T-helper 1 cell treated with Interleukin-12 subunit alpha and Interleukin-12 subunit beta and Interleukin-4 antibody, amounts not matched to agents 30 μg/mL and 1 μg/mL, for 36 hours (primary cell): ENCODE data around the gene HNRNPM.
"Not testable (repeated sequence)": the region's sequence is repeated elsewhere in the genome, so short reads cannot be mapped to it uniquely, and the experiment has no call there.

Experiments used
- H3K27ac Mint-ChIP-seq: one replicate; pipeline ENCODE4 v1.8.0; 2021; ENCODE audit warnings: mild to moderate bottlenecking, mixed read lengths
- H3K27me3 Mint-ChIP-seq: one replicate; pipeline ENCODE4 v1.8.0; 2021; ENCODE audit warnings: low read depth, mixed read lengths
- H3K36me3 Mint-ChIP-seq: one replicate; pipeline ENCODE4 v1.8.0; 2021; ENCODE audit warnings: low read depth, mixed read lengths
- H3K4me1 Mint-ChIP-seq: one replicate; pipeline ENCODE4 v1.8.0; 2021; ENCODE audit warnings: low read depth, mixed read lengths
- H3K4me3 Mint-ChIP-seq: one replicate; pipeline ENCODE4 v1.8.0; 2021; ENCODE audit warnings: mild to moderate bottlenecking, moderate library complexity, mixed read lengths
- H3K9me3 Mint-ChIP-seq: one replicate; pipeline ENCODE4 v1.8.0; 2021; ENCODE audit warnings: mixed read lengths

HNRNPM gene

DNA sequence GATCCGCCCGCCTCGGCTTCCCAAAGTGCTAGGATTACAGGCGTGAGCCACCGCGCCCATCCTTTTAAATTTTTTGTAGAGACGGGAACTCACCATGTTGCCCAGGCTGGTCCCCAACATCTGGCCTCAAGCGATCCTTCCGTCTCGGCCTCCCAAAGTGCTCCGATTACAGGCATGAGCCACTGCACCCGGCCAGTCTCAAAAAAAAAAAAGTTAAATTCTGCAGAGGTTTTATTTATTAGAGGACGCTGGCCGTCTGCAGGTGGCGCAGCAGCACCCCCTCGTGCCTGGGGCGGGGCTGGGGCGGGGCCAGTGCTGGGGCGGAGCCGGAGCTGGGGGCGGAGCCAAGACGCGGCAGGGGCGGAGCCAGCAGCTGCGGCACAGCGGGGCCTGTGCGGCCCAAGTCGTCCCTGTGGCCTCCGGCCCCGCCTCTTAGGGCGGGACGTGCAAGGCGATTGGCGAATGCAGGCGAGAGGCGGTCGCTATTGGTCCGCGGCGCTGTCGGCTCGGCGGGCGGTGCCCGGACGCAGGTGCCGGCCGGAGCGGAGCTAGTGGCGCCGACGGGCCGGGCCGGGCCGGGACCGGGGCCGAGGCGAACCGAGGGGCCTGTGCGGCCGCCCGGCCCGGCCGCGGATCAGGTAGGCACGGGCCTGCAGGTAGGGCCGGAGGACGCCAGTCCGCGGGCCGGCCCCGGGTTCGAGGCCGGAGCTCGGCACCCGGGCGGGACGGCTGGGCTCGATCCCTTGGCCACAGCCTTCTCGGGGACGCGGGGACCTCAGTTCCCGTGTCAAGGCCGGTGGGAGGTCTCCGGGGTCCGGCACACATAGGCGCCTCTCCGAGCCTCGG, 31.8 kb upstream of the HNRNPM start, which contains the start of gene MARCHF2:
Gene MARCHF2, plus strand, starts transcription at position 523 of the 846 bp plus-strand sequence. CDS start 8,536 bp downstream, outside the sequence.
- H3K27ac Mint-ChIP-seq, result peak within 1 kb of the TSS; percentile 2

DNA sequence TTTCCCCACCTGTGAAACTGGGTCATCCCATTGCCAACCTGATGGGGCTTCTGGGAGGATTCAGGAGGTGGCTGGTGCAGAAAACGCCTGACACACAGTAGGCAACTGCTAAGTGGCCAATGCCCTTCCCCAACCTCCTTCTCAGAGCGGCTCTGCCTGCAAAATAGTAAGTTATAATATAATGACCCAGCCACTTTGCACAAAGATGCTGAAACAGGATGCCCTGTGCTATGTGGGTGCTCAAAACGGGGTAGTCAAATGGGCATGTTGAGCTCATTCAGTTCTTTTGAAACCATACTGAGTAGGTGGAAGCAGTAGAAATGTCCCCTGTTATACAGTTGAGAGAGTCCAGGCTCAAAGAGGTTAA, 31.2 kb upstream of the HNRNPM start:
- Mint-ChIP-seq H3K4me3 (peak overlapping the region; percentile 60), H3K4me1 (peaks cover 8% of the 10 kb centered on the region), H3K9me3 (no peaks in the 10 kb centered on the region), H3K27me3 (no peaks in the 10 kb centered on the region), H3K27ac (peak overlapping the region; percentile 2), H3K36me3 (no peaks in the 10 kb centered on the region)

More for the DNA sequence above, 31.8 kb upstream of the HNRNPM start, which contains the start of gene MARCHF2:
- H3K4me3 Mint-ChIP-seq, result peak within 1 kb of the TSS; percentile 60
- H3K4me1 Mint-ChIP-seq, result peaks cover 8% of the 10 kb centered on the region
- no peaks in the 10 kb centered on the region for H3K36me3 Mint-ChIP-seq
- H3K9me3 Mint-ChIP-seq, result no peaks in the 10 kb centered on the region
- no peaks in the 10 kb centered on the region for H3K27me3 Mint-ChIP-seq

DNA sequence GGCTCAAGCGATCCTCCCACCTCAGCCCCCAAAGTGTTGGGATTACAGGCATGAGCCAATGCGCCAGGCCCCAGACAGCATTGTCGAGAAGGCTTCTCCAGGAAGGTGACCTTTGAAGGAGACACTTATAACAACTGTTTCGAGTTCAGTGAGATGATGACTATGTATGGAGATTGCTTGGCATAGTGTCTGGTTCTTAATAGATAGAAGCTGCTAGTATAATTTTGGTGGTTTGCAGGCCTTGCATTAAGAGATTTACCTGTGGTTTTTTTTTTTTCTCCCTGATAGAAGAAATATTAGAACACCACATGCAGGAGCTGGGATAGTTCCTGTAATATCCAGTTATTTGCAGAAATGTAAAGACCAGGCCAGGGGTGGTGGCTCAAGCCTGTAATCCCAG, 28.0 kb upstream of the HNRNPM start:
- Mint-ChIP-seq H3K9me3 (no peaks in the 10 kb centered on the region), H3K27me3 (no peaks in the 10 kb centered on the region), H3K4me1 (peaks cover 4% of the 10 kb centered on the region), H3K4me3 (no peak overlapping the region), H3K27ac (no peak overlapping the region), H3K36me3 (no peaks in the 10 kb centered on the region)

DNA sequence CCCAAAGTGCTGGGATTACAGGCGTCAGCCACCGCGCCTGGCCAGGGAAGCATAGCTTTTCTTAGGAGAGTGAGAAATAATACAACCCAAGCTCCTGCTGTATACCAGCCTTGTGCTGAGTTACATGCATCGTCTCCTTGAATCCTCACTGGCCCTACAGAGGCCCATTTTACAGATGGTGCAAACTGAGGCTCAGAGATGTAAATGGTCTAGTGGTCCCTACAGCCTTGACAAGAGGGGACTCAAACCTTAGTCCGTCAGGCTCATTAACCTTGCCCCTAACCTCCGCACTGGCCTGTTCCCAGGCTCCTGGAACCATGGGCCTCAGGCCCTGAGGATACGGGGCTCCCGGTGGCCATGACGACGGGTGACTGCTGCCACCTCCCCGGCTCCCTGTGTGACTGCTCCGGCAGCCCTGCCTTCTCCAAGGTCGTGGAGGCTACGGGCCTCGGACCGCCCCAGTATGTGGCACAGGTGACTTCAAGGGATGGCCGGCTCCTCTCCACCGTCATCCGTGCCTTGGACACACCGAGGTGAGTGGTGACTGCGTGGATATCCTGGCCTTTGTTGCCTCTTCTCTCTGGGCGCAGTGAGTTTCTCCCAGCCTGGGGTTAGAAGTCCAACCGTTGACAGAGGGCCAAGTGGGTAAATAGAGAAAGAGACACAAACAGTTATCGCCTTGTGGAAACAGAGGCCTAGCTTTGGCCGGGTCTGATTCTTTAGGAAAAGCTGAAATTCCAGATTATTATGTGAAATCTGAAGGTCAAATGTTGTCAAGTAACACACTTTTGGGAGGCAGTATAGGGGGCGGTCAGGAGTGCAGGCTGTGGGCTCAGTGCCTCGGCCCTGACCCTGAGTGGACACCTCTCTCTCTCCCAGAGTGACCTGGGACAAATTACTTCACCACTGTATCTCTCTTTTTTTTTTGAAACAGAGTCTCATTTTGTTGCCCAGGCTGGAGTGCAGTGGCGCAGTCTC, 23.0 kb upstream of the HNRNPM start:
- no peak overlapping the region for H3K27ac Mint-ChIP-seq
- peaks cover 1% of the 10 kb centered on the region for H3K36me3 Mint-ChIP-seq
- H3K4me3 Mint-ChIP-seq, result no peak overlapping the region
- H3K4me1 Mint-ChIP-seq, result no peaks in the 10 kb centered on the region
- H3K27me3 Mint-ChIP-seq, result no peaks in the 10 kb centered on the region
- no peaks in the 10 kb centered on the region for H3K9me3 Mint-ChIP-seq

DNA sequence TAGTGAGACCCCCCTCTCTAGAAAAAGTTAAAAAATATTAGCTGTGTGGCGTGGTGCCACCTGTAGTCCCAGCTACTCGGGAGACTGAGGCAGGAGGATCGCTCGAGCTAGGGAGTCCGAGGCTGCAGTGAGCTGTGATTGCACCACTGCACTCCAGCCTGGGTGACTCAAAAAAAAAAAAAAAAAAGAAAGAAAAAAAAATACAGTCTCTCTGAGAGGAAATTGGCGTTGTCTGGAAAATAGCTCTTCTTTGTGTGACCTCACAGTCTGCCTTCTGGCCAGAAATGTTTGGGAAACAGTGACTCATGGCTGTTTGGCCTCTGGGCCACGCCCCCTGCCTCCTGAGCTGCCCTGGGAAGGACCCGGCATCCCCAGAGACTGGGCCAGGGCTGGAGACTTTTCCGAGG, 21.0 kb upstream of the HNRNPM start:
- Mint-ChIP-seq H3K36me3 (peaks cover 3% of the 10 kb centered on the region), H3K27me3 (no peaks in the 10 kb centered on the region), H3K4me3 (no peak overlapping the region), H3K9me3 (no peaks in the 10 kb centered on the region), H3K27ac (no peak overlapping the region), H3K4me1 (no peaks in the 10 kb centered on the region)

DNA sequence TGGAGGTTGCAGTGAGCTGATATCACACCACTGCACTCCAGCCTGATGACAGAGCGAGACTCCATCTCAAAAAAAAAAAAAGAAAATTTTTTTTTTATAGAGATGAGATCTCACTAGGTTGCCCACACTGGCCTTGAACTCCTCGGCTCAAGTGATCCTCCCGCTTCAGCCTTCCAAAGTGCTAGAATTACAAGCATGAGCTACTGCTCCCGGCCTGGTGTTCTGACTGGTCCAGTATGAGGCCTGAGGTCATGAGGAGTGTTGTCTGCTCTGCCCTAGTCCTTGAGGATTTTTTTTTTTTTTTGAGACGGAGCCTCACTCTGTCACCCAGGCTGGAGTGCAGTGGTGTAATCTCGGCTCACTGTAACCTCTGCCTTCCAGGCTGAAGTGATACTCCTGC, 19.4 kb upstream of the HNRNPM start:
- H3K9me3 Mint-ChIP-seq, H3K4me3 Mint-ChIP-seq, H3K27ac Mint-ChIP-seq, H3K27me3 Mint-ChIP-seq, H3K36me3 Mint-ChIP-seq, H3K4me1 Mint-ChIP-seq: not testable (repeated sequence)

DNA sequence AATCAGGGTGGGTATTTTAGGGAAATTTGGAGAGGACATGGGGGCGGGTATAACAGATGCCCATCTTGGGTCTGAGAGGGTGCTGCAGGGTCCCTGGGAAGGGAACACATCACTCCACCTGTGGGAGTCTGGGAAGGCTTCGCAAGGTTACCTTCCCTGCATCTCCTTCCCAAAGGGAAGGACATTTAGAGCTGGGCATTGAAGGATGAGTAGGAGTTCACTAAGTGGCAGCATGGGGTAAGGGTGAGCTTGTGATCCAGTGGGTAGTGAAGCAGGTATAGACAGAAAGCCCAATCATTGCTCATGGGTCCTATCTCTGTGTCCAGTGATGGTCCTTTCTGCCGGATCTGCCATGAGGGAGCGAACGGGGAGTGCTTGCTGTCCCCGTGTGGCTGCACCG, 18.5 kb upstream of the HNRNPM start:
- no peaks in the 10 kb centered on the region for H3K4me1 Mint-ChIP-seq
- H3K4me3 Mint-ChIP-seq, result no peak overlapping the region
- H3K36me3 Mint-ChIP-seq, result peaks cover 3% of the 10 kb centered on the region
- H3K27me3 Mint-ChIP-seq, result no peaks in the 10 kb centered on the region
- no peaks in the 10 kb centered on the region for H3K9me3 Mint-ChIP-seq
- no peak overlapping the region for H3K27ac Mint-ChIP-seq

DNA sequence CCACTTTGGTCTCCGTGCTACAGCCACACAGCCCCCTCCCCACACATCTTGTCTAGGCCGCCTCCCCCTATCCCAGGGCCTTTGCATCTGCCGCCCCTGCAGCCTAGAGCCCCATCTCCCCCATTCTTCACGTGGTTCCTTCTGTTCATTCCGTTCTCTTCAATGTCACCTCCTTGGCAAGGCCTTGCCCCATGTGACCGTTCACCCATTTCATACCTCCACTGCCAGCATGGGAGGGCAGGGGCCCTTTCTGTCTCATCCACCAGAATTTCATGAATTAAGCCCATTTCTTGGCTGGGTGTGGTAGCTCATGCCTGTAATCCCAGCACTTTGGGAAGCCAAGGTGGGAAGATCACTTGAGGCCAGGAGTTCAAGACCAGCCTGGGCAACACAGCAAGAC, 15.7 kb upstream of the HNRNPM start:
- H3K27me3 Mint-ChIP-seq, result no peaks in the 10 kb centered on the region
- no peak overlapping the region for H3K4me3 Mint-ChIP-seq
- H3K9me3 Mint-ChIP-seq, result no peaks in the 10 kb centered on the region
- no peak overlapping the region for H3K27ac Mint-ChIP-seq
- peaks cover 2% of the 10 kb centered on the region for H3K36me3 Mint-ChIP-seq
- H3K4me1 Mint-ChIP-seq, result no peaks in the 10 kb centered on the region

DNA sequence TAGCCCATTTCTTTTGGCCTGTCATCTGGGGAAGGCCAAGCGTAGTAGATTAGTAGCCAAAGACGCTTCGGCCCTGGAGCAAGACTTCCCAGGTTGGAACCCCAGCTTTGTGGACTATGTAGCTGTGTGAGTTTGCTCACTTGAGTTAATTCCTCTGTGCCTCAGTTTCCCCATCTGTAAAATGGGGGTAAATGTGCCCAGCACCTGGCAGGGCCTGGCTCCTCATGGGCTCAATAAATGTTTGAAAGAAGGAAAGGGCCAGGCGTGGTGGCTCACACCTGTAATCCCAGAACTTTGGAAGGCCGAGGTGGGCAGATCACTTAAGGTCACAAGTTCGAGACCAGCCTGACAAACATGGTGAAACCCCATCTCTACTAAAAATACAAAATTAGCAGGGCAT, 14.9 kb upstream of the HNRNPM start:
- no peak overlapping the region for H3K27ac Mint-ChIP-seq
- no peaks in the 10 kb centered on the region for H3K27me3 Mint-ChIP-seq
- H3K4me3 Mint-ChIP-seq, result no peak overlapping the region
- peaks cover 2% of the 10 kb centered on the region for H3K36me3 Mint-ChIP-seq
- no peaks in the 10 kb centered on the region for H3K4me1 Mint-ChIP-seq
- no peaks in the 10 kb centered on the region for H3K9me3 Mint-ChIP-seq

DNA sequence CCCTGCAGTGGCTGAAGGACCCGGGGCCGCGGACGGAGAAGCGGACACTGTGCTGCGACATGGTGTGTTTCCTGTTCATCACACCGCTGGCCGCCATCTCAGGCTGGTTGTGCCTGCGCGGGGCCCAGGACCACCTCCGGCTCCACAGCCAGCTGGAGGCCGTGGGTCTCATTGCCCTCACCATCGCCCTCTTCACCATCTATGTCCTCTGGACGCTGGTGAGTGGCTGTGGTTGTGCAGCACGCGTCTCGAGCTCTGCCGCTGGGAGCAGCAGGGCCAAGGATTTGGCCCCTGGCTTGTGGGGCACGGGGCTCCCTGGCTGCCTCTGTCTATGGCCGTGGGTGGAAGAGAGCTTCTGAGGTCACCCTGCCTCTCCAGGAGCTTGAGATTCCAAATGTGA, 14.1 kb upstream of the HNRNPM start:
- Mint-ChIP-seq H3K4me3 (no peak overlapping the region), H3K27ac (no peak overlapping the region), H3K9me3 (no peaks in the 10 kb centered on the region)

DNA sequence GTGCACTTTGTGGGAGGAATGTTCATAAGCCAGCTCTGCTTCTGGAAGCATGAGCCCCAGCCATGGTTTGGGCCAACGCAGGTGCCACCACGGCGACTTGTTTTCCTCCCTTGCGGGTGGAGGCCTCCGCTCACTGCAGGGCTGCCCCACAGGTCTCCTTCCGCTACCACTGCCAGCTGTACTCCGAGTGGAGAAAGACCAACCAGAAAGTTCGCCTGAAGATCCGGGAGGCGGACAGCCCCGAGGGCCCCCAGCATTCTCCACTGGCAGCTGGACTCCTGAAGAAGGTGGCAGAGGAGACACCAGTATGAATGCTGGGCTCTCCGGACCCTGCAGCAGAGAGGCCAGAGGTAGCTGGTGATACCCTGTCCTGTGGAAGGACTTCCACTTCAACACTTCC, 6.5 kb upstream of the HNRNPM start:
- Mint-ChIP-seq H3K4me1 (no peaks in the 10 kb centered on the region), H3K27me3 (no peaks in the 10 kb centered on the region), H3K9me3 (no peaks in the 10 kb centered on the region), H3K4me3 (no peak overlapping the region), H3K36me3 (no peaks in the 10 kb centered on the region), H3K27ac (no peak overlapping the region)

More for the DNA sequence above, 14.1 kb upstream of the HNRNPM start:
- Mint-ChIP-seq H3K4me1 (no peaks in the 10 kb centered on the region), H3K36me3 (peaks cover 2% of the 10 kb centered on the region), H3K27me3 (no peaks in the 10 kb centered on the region)

DNA sequence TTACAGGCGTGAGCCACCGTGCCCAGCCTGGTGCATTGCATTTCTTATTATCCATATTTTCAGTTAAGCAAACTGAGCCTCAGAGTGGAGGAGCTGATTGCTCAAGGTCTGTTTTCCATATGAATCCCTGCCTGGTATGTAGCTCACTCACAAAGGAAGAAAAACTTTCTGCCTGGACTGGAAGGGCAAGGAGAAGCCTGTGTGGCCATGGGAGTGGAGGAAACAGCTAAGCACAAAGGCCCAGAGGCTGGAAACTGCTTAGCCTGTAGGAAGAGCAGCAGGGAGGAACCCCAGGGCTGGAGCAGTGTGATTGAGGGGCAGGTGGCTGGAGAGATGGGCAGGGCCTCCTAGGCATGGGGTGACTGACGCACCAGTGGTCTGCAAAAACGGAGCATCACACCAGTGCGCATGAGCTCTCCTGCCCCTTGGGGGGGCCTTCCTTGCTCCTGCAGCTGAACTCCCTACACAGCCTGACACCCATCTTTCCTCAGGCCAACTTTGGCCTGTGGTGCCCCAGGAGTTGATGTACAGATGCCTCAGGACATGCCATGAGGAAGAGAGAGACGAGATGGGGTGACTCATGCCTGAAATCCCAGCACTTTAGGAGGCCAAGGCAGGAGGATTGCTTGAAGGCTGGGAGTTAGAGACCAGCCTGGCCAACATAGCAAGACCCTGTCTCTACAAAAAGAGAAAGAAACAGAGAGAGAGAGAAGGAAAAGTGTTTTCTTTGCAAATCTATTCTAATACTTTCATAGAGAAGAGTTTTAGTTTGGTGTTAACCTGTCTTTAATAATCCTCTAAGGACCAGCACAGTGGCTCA, 2.8 kb upstream of the HNRNPM start:
- Mint-ChIP-seq H3K27me3 (no peaks in the 10 kb centered on the region), H3K36me3 (peaks cover 10% of the 10 kb centered on the region), H3K9me3 (no peaks in the 10 kb centered on the region), H3K4me1 (peaks cover 16% of the 10 kb centered on the region), H3K27ac (peak overlapping the region; percentile 64), H3K4me3 (peak overlapping the region; percentile 43)

DNA sequence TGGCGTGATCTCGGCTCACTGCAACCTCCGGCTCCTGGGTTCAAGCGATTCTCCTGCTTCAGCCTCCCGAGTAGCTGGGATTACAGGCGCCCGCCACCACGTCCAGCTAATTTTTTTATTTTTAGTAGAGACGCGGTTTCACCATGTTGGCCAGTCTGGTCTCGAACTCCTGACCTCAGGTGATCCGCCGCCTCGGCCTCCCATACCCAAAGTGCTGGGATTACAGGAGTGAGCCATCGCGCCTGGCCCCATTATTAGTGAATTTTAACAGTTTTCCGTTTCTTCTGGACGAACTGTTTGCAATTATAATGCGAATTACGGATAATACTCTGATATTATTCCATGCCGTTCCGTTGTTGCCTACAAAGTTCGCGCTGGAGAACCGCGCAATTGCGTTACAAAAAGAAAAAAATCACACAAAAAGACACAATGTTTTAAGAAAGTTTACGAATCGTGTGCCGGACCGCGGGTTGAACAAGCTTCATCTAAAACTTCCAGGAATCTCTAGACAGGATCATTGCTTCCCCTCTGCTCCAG, 567 bp upstream of the HNRNPM start:
- not testable (repeated sequence) for H3K9me3 Mint-ChIP-seq, H3K27me3 Mint-ChIP-seq
- Mint-ChIP-seq H3K4me3 (peak overlapping the region; percentile 98), H3K27ac (peak overlapping the region; percentile 97), H3K36me3 (peaks cover 22% of the 10 kb centered on the region), H3K4me1 (peaks cover 30% of the 10 kb centered on the region)

DNA sequence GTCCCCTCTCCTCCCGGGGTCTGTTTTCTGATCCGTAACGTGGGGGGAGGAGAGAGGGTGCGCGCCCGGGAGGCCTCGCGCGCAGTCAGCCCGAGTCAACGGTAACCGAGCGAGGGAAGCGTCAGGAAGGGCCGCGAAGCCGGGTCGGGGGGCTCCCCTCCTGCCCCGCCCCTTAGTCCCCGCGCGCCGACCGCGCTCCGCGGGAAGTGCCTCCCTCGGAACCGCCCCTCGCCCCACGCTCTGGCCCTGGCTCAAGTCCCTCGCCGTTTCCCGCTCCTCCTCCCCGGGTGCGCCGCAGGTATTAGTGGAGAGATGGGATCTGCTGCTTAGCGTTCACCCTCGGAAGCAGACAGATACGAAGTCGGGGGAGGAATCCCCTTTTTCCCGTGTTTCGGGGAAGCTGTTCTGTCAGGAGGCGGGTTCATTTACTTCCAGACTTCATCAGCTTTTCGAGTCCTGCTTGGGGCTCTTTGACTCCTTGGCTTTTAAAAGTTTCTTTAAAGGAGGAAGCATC, 770 bp downstream of the HNRNPM start:
- H3K36me3 Mint-ChIP-seq, result peaks cover 22% of the 10 kb centered on the region
- H3K9me3 Mint-ChIP-seq, result no peaks in the 10 kb centered on the region

More for the DNA sequence above, 770 bp downstream of the HNRNPM start:
- Mint-ChIP-seq H3K27ac (peak overlapping the region; percentile 87), H3K27me3 (no peaks in the 10 kb centered on the region), H3K4me1 (peaks cover 37% of the 10 kb centered on the region), H3K4me3 (peak overlapping the region; percentile 89)
